Midbrain (tissue), 1 donor: ENCODE results near the gene F10.
A peak's percentile ranks its signal among the peaks of the same experiment; 100 is the strongest.

Experiments
- DNase-seq: peaks from one replicate; lab custom pipeline; 2025; lab: John Stamatoyannopoulos, UW

Gene F10

GRCh38 chr13:113170511-113170910 lies 47.9 kb downstream of the F10 start:
- no peak for DNase-seq

- DNase-seq, result no peak
Observed at GRCh38 chr13:113171250-113172125, 48.9 kb downstream of the F10 start.

DNA sequence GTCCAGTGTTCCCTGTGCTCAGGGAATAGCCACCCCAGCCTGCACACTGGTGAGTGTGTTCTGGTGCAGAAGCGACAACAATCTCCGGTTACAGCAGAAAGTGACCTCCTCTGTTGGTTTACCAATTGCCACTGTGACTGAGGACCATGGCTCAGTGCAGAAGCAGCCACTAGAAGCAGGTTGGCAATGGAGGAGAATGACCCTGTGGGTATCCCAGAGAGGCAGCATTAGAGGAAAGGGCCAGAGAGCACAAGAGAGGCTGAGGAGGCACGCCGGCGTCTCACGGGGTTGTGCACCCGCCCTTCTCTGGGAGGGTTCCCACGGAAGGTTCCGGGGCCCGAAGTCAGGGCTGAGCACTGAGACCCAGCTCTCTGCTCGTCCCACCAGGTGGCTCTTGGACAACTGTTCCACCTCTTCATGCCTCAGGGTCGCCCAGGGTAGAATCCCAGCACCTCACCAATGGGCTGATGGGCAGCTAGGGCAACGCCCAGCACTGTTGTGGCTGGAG lies 49.9 kb downstream of the F10 start:
- no peak for DNase-seq

DNA sequence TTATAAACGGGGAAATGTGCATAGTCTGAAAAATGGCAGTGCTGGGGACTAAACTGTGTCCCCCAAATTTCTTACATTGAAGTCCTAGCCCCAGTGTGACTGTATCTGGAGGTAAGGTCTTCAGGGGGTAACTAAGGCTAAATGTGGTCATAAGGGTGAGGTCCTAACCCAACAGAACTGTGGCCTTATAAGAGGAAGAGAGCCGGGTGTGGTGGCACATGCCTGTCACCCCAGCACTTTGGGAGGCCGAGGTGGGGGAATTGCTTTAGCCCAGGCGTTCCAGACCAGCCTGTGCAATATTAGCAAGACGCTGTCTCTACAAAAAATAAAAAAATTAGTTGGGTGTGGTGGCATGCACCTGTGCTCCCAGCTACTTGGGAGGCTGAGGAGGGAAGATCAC lies 53.7 kb downstream of the F10 start:
- no peak for DNase-seq

GRCh38 chr13:113176822-113177221 lies 54.2 kb downstream of the F10 start:
- no peak for DNase-seq

DNA sequence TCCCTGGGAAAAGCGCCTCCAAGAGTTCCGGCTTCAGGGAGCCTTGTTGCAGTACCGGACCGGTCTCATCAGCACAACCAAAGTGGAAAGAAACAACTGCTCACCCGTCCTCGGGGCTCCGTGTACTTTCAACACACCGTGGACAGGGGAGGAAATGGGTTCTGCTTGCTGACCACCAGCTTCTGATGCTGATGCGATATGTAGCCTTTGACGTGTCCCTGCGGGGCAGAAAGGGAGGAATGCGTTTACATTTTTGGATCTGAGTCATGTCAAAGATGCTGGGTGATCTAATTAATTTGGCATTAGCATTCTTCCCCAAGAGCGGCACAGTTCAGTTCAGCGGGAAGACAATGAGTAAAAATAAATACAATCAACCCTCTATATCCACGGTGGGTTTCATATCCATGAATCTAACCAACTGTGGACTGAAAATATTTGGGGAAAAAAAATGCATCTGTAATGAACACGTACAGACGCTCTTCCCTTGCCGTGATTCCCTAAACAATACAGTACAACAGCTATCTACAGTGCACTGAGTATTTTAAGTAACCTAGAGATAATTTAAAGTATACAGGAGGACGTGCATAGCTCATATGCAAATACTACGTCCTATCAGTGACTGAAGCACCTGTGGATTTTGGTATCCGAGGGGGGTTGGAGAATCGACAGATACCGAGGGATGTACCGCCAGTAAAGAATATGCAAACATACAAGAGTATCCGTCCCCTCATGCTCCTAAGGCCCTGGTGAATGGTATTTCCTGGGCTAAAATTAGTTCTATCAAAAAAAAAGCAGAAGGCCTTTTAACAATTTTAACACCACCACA lies 55.7 kb downstream of the F10 start:
- no peak for DNase-seq

DNA sequence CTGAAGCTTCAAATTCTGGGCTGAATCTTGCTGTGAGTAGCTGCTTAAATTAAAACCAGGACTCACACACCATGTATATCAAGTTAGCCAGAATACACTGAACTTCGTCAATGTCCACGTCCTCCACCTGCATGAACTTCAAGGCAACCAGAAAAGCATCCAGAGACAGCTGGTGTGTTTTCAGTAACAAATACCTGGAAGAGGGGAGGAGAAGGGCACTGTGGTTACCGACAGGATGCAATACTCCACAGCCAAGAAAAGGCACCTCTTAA lies 56.2 kb downstream of the F10 start:
- no peak for DNase-seq

DNA sequence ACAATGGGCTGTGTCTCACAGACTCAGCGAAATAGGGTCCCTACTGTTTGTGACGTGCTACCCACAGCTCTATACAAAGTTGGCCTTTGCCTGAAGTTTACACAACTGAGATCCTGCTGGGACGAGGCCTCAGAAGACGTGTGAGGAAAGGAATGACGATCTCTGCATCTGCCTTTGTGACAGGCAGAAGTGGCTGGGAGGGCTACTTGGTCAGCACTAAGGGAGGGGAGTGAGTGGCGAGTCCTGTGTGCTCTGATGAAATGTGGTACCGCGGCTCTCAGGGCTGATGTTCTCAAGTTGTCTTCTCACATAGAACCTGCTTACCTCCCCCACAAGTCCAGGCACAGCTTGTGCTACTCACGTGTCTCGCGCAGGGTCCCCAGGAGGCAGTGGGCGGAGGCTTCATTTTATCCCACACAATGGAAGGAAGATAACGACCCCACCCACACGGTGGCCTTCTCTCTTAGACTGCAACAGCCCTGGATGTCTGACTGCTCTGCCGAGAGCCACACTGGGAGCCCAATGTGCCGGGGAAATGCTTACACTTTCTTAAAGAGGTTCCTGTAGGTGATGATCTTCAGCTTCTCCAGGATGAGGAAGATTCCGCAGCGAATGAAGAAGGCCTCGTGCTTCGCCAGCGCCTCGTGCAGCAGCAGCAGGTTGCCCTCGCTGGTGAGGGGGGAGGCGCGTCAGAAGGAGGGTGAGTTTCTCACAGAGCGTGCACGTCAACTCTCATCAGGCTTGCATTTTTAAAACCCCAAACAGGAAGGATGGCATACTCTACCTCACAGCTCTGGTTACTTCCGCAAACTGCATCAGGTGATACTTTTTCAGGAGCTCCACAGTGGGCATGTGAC lies 57.0 kb downstream of the F10 start:
- DNase-seq, result no peak

GRCh38 chr13:113182046-113182445 lies 59.4 kb downstream of the F10 start:
- no peak for DNase-seq

DNA sequence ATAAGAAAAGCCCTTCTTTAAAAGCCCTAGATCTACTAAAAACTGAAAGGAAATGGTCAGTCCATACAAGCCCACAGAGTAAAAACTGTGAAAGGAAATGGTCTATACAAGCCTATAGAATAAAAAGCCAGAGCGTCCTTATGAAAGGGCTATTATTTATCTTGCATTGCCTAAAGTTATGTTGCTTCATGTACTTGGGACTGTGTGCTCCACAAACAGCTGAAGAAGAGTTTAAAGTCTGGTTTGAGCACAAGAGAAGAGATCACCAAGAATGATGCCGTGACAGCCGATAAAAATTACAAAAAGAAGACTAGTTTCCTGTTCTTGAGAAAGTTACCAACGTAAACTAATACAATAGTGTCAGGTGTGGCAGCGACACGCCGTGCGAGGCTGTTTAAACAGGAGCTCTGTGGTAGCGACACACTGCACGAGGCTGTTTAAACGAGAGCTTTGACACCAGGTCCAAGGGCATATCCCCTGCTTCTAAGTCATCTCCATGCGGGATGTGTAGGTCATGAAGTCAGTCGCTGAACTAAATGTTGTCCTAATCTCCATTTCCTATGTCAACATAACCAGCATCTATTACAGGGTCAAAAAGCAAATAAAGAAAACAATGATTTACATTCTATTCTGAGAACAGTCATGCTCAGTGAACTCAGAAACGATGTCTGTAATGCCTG lies 61.0 kb downstream of the F10 start:
- DNase-seq, result no peak

- DNase-seq, result no peak
Observed at GRCh38 chr13:113184568-113185440, 62.2 kb downstream of the F10 start.

DNA sequence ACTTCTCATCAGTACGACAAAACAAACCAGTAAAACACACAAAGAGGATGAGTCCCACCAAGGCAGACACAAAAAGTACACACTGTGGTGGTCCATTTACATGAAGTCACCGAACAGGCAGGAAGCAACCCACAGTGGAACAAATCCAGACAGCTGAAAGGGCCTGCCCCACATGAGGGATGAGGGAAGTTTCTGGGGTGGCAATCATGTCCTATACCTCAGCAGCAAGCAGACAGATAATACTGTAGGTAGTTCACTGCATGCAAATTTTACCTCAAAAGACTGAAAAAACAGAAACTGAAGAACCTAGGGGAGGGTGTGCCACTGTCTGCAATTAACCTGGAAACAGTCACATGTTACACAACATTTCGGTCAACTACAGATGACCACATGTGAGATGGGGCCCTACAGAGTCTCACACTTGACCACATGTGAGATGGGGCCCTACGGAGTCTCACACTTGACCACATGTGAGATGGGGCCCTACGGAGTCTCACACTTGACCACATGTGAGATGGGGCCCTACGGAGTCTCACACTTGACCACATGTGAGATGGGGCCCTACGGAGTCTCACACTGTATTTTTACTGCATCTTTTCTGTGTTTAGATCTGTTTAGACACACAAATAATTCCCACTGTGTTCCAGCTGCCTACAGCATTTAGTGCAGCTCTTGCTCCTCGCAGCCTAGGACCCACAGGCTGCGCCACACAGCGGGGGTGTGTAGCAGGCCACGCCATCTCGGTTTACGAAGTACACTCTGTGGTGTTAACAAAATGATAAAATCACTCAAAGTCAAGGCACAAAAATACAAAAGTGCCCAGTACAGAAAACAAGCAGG lies 63.7 kb downstream of the F10 start:
- no peak for DNase-seq

- DNase-seq, result peak; percentile 23
Observed at GRCh38 chr13:113187263-113187669, 64.7 kb downstream of the F10 start.

DNA sequence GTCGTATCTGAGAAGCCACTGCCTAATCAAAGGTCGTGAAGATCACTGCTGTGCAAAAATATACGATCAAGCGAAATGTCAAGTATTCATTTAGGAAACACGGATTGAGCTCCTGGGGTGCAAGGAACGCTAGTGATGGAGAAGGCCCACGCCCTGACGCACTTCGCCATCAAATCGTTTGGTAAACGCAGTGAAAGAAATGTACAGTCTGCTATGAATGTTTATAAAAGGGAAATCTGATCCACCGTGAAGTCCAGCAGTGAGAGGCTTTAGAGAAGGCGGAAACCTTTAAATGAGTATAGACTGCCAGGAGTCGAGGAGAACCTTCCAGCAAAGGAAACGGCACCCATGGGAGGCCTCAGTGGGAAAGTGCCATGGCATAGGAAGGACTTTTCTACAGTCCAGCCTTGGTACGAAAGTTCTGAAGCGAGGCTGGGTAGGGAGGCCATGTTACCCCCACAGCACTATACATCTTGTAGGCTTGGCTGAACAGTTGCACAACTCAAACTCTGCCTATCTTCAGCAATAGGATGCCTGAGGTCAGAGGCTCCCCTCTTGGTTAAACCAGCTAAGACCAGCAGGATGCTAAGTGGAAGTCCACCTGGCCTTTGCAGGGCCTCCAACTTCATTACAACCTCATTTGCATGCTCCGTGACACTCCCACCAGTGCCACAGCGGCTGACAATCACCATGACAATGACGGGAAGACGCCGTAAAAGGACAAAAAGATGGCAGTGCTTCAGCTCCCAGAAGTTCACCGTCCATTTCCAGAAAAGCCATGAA lies 65.5 kb downstream of the F10 start:
- no peak for DNase-seq

- no peak for DNase-seq
Observed at GRCh38 chr13:113190181-113190580, 67.6 kb downstream of the F10 start.

DNA sequence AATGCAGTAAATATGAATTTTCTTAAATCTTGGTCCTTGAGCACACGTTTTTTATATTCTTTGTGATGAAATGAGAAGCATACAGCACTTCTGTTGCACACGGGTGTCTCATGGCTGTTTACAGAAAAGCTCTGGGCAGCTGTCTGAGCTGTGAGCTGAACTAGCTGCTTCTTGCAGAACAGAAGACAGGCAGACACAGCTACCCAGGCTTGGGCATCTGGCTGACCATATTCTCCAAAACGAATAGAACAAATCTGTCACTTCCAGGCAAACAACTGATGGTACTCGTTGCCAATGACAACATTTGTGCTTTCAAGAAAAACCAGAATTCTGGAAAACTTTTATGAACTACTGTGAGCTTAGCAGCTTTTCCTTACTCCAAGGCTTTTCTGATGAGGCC lies 69.7 kb downstream of the F10 start:
- no peak for DNase-seq

GRCh38 chr13:113192902-113193301 lies 70.3 kb downstream of the F10 start:
- no peak for DNase-seq

- no peak for DNase-seq
Observed at GRCh38 chr13:113195360-113195759, 72.8 kb downstream of the F10 start.
